Astrocyte (in vitro differentiated cells and primary cell): ENCODE measurements around the gene RXRB. TPM values are rescaled to one million over a fixed set of nuclear protein-coding genes. Genes with fewer than 3 reads are reported as not detected.
A peak's percentile ranks its signal among the peaks of the same experiment; 100 is the strongest.

ENCODE experiments used
- DNase-seq: peaks from one replicate; pipeline ENCODE4 v3.0.0-alpha.2; 2010; ENCODE audit warnings: low read depth
- FAIRE-seq: peaks from 2 replicates; lab custom pipeline; 2011; peaks lifted over from hg19 to GRCh38; lab: Jason Lieb, UNC
- H2AFZ ChIP-seq: 2 replicates; pipeline ENCODE4 v1.6.0; 2012; ENCODE audit warnings: low read depth, low read length, inconsistent platforms
- H3K27ac ChIP-seq: 2 replicates; pipeline ENCODE4 v1.5.1; 2011; ENCODE audit warnings: low read depth, low read length, inconsistent platforms
- H3K27me3 ChIP-seq: 2 replicates; pipeline ENCODE4 v1.6.0; 2011; ENCODE audit warnings: low read length, inconsistent platforms; ENCODE audit not compliant: insufficient read depth
- H3K36me3 ChIP-seq: 2 replicates; pipeline ENCODE4 v1.5.1; 2011; ENCODE audit warnings: low read length, inconsistent platforms; ENCODE audit not compliant: insufficient read depth
- H3K4me1 ChIP-seq: 2 replicates; pipeline ENCODE4 v1.5.1; 2011; ENCODE audit warnings: low read length, inconsistent platforms; ENCODE audit not compliant: insufficient read depth
- H3K4me2 ChIP-seq: 2 replicates; pipeline ENCODE4 v1.6.0; 2012; ENCODE audit warnings: low read length, inconsistent platforms
- H3K4me3 ChIP-seq: 2 replicates; pipeline ENCODE4 v1.5.1; 2011; ENCODE audit warnings: low read depth, mild to moderate bottlenecking, low read length, inconsistent platforms; ENCODE audit not compliant: insufficient read depth
- H3K79me2 ChIP-seq: 2 replicates; pipeline ENCODE4 v1.6.0; 2012; ENCODE audit warnings: mild to moderate bottlenecking, low read length, inconsistent platforms; ENCODE audit not compliant: insufficient read depth
- H3K9ac ChIP-seq: 2 replicates; pipeline ENCODE4 v1.6.0; 2012; ENCODE audit warnings: mild to moderate bottlenecking, low read length, inconsistent platforms
- H3K9me3 ChIP-seq: 2 replicates; pipeline ENCODE4 v1.5.1; 2012; ENCODE audit warnings: low read depth, mild to moderate bottlenecking, low read length, inconsistent platforms; ENCODE audit not compliant: insufficient read depth
- H4K20me1 ChIP-seq: 2 replicates; pipeline ENCODE4 v1.6.0; 2012; ENCODE audit warnings: low read length, inconsistent platforms; ENCODE audit not compliant: insufficient read depth
- H3K27ac Mint-ChIP-seq: one replicate; pipeline ENCODE4 v1.8.0; 2021; ENCODE audit warnings: mild to moderate bottlenecking, mixed read lengths; ENCODE audit not compliant: unreplicated experiment
- H3K27me3 Mint-ChIP-seq: one replicate; pipeline ENCODE4 v1.8.0; 2021; ENCODE audit warnings: low read depth, mixed read lengths; ENCODE audit not compliant: unreplicated experiment
- H3K36me3 Mint-ChIP-seq: one replicate; pipeline ENCODE4 v1.8.0; 2021; ENCODE audit warnings: low read depth, mixed read lengths; ENCODE audit not compliant: unreplicated experiment
- H3K4me1 Mint-ChIP-seq: one replicate; pipeline ENCODE4 v1.8.0; 2021; ENCODE audit warnings: low read depth, mixed read lengths; ENCODE audit not compliant: unreplicated experiment
- H3K4me3 Mint-ChIP-seq: one replicate; pipeline ENCODE4 v1.8.0; 2021; ENCODE audit warnings: mild to moderate bottlenecking, moderate library complexity, mixed read lengths; ENCODE audit not compliant: unreplicated experiment
- H3K9me3 Mint-ChIP-seq: one replicate; pipeline ENCODE4 v1.8.0; 2021; ENCODE audit warnings: mild to moderate bottlenecking, mixed read lengths; ENCODE audit not compliant: unreplicated experiment
- EZH2 ChIP-seq: IDR thresholded peaks from 2 replicates; pipeline ENCODE4 v1.6.1; 2012; ENCODE audit warnings: mild to moderate bottlenecking, low read length, inconsistent platforms; ENCODE audit not compliant: insufficient read depth
- total RNA-seq: library from RNA; stranded (reverse); gene quantifications from 2 replicates; pipeline ENCODE4 v1.2.1, GENCODE V29; 2021
- TF ChIP-seq, protein P1 (sequence below): IDR thresholded peaks from 2 replicates; pipeline ENCODE4 v1.5.1; 2011; ENCODE audit warnings: low read depth, mild to moderate bottlenecking, inconsistent platforms, low read length, moderate library complexity; ENCODE audit not compliant: insufficient read depth

Gene RXRB
- total RNA-seq, 1 donor from 2014 or later, result 34.0 TPM

DNA sequence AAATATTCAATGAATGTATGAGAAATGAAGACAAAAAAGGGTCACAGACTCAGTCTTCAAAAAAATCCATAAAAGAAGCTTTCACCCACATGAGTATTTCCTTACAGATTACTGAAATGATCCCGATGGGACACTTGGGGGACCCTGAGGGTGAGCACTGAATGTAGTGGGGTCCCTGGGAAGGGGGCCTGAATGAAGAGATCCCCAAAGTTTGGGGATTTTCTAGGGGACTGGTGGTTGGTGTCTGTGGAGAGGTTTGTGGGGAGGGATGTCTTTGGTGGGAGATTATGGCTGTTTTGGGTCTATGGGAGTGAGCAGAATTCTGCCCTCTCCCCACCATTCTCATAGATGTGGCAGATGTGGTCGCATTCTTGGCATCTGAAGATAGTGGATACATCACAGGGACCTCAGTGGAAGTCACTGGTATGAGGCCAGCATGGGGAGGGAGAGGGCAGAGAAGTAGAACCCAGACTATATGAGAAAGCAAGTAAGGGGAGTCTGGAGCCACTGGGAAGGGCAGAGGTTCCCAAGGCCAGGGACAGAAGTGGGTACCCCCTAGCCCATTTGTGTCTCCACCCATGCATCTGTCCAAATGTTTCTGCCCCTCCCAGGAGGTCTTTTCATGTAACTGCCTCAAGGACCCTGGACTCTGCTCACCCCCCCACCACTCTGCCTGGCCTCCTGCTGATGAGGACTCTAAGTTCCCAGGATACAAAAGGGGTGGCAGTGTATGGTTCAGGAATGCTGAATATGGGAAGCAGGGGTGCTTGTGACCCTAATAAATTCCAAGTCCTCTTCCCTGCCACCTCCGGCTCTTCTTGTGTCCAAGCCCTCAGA, 5.8 kb upstream of the RXRB start:
- Histone ChIP-seq H3K4me2 (peak overlapping the region; percentile 96), H4K20me1 (peaks cover 44% of the 10 kb centered on the region), H3K9ac (peak overlapping the region; percentile 99), H3K36me3 (peaks cover 39% of the 10 kb centered on the region), H3K27ac (peak overlapping the region; percentile 96), H3K4me1 (peaks cover 62% of the 10 kb centered on the region), H3K79me2 (peaks cover 56% of the 10 kb centered on the region), H3K27me3 (no peaks in the 10 kb centered on the region), H2AFZ (no peak overlapping the region), H3K9me3 (no peaks in the 10 kb centered on the region), H3K4me3 (peak overlapping the region; percentile 1)
- peaks cover 1% of the 10 kb centered on the region for H3K27me3 Mint-ChIP-seq
- DNase-seq, result no peak
- peaks cover 47% of the 10 kb centered on the region for H3K4me1 Mint-ChIP-seq
- no peak for FAIRE-seq
- peaks cover 34% of the 10 kb centered on the region for H3K36me3 Mint-ChIP-seq
- peak overlapping the region; percentile 99 for H3K4me3 Mint-ChIP-seq
- H3K9me3 Mint-ChIP-seq, result peaks cover 5% of the 10 kb centered on the region
- peak overlapping the region; percentile 97 for H3K27ac Mint-ChIP-seq
- TF ChIP-seq, protein P1, sequence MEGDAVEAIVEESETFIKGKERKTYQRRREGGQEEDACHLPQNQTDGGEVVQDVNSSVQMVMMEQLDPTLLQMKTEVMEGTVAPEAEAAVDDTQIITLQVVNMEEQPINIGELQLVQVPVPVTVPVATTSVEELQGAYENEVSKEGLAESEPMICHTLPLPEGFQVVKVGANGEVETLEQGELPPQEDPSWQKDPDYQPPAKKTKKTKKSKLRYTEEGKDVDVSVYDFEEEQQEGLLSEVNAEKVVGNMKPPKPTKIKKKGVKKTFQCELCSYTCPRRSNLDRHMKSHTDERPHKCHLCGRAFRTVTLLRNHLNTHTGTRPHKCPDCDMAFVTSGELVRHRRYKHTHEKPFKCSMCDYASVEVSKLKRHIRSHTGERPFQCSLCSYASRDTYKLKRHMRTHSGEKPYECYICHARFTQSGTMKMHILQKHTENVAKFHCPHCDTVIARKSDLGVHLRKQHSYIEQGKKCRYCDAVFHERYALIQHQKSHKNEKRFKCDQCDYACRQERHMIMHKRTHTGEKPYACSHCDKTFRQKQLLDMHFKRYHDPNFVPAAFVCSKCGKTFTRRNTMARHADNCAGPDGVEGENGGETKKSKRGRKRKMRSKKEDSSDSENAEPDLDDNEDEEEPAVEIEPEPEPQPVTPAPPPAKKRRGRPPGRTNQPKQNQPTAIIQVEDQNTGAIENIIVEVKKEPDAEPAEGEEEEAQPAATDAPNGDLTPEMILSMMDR, result no peak
- TF ChIP-seq EZH2, result no peak

DNA sequence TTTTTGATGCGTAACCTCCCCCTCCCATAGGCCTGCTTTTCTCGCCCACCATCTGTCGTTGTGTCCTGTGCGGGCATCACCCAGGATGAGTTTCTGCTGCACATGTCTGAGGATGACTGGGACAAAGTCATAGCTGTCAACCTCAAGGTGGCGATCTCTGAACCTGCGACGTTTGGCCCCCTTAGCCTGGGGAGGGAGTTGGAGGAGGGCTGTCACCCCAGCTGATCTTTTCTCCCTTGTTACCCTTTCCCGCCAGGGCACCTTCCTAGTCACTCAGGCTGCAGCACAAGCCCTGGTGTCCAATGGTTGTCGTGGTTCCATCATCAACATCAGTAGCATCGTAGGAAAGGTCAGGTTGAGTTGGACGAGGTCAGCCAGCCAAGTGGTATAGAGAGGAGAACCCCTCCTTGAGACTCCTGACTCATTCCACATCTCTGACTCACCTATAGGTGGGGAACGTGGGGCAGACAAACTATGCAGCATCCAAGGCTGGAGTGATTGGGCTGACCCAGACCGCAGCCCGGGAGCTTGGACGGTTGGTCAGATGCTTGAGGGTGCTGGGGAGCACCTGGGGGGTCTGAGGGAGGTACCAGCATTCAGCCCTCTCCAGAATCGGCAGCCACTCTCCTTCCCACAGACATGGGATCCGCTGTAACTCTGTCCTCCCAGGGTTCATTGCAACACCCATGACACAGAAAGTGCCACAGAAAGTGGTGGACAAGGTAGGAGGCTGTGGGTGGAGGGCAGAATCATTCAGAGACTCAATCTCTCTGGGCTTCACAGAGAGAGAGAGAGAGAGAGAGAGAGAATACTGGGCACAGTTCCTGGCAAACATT, 4.9 kb upstream of the RXRB start:
- Histone ChIP-seq H3K79me2 (peaks cover 64% of the 10 kb centered on the region), H3K4me2 (peak overlapping the region; percentile 96), H3K4me3 (peak overlapping the region; percentile 61), H3K4me1 (peaks cover 62% of the 10 kb centered on the region), H3K27ac (peak overlapping the region; percentile 96), H3K36me3 (peaks cover 33% of the 10 kb centered on the region), H3K9ac (peak overlapping the region; percentile 99), H2AFZ (no peak overlapping the region), H3K27me3 (no peaks in the 10 kb centered on the region), H4K20me1 (peaks cover 44% of the 10 kb centered on the region), H3K9me3 (no peaks in the 10 kb centered on the region)
- Mint-ChIP-seq H3K27ac (peak overlapping the region; percentile 97), H3K4me1 (peaks cover 47% of the 10 kb centered on the region), H3K9me3 (peaks cover 5% of the 10 kb centered on the region), H3K36me3 (peaks cover 34% of the 10 kb centered on the region), H3K4me3 (peak overlapping the region; percentile 99), H3K27me3 (no peaks in the 10 kb centered on the region)
- TF ChIP-seq EZH2, result no peak
- TF ChIP-seq, protein P1, result no peak
- no peak for FAIRE-seq
- peak; percentile 86 for DNase-seq
